HL-60 (cell line): ENCODE measurements around the gene AKAP13.

Experiments used
- CTCF ChIP-seq: IDR thresholded peaks from one replicate; pipeline ENCODE4 v1.5.1; 2011; ENCODE audit warnings: low read length, control low read depth, inconsistent platforms; ENCODE audit not compliant: insufficient read depth
- POLR2AphosphoS5 ChIP-seq: IDR thresholded peaks from 2 replicates; pipeline ENCODE4 v1.6.1; 2012; ENCODE audit warnings: low read depth
- REST ChIP-seq: IDR thresholded peaks from 2 replicates; pipeline ENCODE4 v1.6.1; 2012; ENCODE audit warnings: low read depth; ENCODE audit not compliant: insufficient replicate concordance
- SPI1 ChIP-seq: IDR thresholded peaks from 2 replicates; pipeline ENCODE4 v1.6.1; 2012; ENCODE audit warnings: low read depth, mild to moderate bottlenecking, borderline replicate concordance

GRCh38 chr15:85330901-85331588, 49.4 kb upstream of the AKAP13 start:
- peak; percentile 85 for TF ChIP-seq CTCF
- no peak for TF ChIP-seq POLR2AphosphoS5
- peak; percentile 8; the same call in 1 of the 2 replicates for TF ChIP-seq SPI1
- no peak for TF ChIP-seq REST
